ENCODE results near the gene DCTN2.

Gene DCTN2

DNA sequence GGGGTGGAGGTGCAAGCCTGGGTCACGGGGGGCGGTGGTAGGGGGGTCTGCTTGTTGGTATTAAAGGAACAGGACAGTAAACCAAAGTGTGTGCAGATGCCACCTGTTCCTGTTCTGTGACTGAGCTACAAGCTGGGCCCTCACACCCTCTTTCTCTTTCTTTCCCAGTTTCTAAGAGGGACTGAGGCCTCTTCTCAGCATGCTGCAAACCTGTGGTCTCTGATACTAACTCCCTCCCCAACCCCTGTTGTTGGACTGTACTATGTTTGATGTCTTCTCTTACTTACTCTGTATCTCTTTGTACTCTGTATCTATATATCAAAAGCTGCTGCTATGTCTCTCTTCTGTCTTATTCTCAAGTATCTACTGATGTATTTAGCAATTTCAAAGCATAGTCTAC is 37.1 kb upstream of the DCTN2 start:
- Histone ChIP-seq H3K27me3 (no peaks in the 10 kb centered on the region), H3K36me3 (peaks cover 3% of the 10 kb centered on the region; the same call in 1 of the 2 replicates), H3K4me3 (ENCODE audit: low read depth, low read length) (no peak overlapping the region), H3K4me1 (no peaks in the 10 kb centered on the region), H3K9me3 (no peaks in the 10 kb centered on the region)
- no peak for DNase-seq
- TF ChIP-seq, protein P1, sequence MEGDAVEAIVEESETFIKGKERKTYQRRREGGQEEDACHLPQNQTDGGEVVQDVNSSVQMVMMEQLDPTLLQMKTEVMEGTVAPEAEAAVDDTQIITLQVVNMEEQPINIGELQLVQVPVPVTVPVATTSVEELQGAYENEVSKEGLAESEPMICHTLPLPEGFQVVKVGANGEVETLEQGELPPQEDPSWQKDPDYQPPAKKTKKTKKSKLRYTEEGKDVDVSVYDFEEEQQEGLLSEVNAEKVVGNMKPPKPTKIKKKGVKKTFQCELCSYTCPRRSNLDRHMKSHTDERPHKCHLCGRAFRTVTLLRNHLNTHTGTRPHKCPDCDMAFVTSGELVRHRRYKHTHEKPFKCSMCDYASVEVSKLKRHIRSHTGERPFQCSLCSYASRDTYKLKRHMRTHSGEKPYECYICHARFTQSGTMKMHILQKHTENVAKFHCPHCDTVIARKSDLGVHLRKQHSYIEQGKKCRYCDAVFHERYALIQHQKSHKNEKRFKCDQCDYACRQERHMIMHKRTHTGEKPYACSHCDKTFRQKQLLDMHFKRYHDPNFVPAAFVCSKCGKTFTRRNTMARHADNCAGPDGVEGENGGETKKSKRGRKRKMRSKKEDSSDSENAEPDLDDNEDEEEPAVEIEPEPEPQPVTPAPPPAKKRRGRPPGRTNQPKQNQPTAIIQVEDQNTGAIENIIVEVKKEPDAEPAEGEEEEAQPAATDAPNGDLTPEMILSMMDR (IDR thresholded peaks at IDR 0.05; ENCODE audit: low read depth, low read length), result no peak

DNA sequence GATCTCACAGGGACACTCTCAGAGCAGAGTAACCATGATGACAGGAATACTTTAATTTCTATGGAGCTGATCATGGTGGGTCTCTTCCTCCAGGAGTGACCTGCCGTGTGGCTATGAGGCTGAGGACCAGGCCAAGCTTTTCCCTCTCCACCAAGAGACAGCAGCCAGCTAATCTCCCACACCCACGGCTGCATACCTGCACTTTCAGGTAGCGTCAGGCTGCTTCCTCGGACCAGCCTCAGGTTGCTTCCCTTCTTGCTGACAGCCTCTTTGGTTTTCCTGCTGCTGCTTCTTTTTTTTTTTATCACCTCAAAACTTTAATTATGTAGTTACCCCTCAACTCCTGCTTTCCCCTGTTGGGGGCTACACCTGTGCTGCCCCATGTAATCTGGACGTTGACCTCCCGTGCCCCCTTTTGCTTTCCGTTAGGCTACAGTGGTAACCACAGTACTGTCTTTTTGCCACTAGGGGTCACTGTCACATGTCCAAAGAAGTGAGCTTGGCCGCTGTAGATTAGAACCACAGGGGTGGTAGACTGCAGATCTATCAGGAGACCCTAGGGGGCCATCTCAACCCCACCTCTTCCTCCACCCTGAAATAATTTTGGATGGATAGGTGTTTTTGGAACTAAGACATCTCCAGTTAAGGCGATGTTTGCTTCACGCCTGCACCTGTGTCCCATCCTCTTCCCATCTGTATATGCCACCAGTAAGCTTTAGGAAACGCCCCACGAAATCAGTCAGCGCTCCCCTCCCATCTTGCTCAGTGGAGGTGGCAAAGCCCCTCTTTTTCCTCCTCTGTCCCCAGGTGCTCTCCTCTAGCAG is 36.2 kb upstream of the DCTN2 start:
- peak; percentile 82 for DNase-seq
- Histone ChIP-seq H3K36me3 (peaks cover 6% of the 10 kb centered on the region), H3K27me3 (no peaks in the 10 kb centered on the region), H3K4me1 (no peaks in the 10 kb centered on the region), H3K9me3 (no peaks in the 10 kb centered on the region), H3K4me3 (ENCODE audit: low read depth, low read length) (no peak overlapping the region)
- TF ChIP-seq, protein P1 (IDR thresholded peaks at IDR 0.05; ENCODE audit: low read depth, low read length), result peak; percentile 99

DNA sequence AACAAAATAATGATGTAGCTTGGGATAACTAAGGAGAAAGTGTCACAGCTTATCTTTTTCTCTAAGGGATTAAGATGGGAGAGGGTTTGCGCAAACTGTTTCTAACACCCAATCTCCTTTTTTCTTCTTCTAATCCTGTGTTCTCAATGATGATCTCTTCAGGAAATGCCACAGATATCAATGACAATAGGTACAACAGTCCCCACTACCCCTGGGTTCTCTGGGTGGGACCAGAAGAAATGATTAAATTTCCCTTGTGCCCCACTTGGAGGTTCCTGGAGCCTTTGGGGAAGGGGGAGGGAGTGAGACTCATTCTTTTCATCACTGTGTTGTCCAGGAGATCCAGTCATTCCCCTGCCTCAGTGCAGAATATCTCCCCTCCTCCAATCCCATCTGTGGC is 35.4 kb upstream of the DCTN2 start:
- no peaks in the 10 kb centered on the region for H3K27me3 ChIP-seq
- no peak overlapping the region for H3K4me3 ChIP-seq (ENCODE audit: low read depth, low read length)
- H3K4me1 ChIP-seq, result no peaks in the 10 kb centered on the region
- TF ChIP-seq, protein P1 (IDR thresholded peaks at IDR 0.05; ENCODE audit: low read depth, low read length), result no peak
- DNase-seq, result no peak
- peaks cover 13% of the 10 kb centered on the region for H3K36me3 ChIP-seq
- H3K9me3 ChIP-seq, result no peaks in the 10 kb centered on the region

DNA sequence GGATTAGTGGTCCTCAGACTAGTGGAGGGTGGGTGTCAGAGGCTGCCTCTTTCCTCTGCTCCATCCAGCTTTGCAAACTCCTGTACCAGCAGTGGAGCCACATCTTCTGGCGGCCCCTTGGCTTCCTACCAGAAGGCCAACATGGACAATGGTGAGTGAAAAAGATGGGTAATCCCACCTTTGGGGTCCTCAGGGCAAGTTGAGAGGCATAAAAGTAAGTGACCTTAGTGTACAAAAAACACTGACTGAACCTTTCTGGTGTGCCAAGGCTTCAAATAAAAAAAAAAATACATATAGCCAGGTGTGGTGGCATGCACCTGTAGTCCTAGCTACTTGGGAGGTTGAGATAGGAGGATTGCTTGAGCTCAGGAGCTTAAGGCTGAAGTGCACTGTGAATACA is 34.8 kb upstream of the DCTN2 start:
- peaks cover 13% of the 10 kb centered on the region for H3K36me3 ChIP-seq
- H3K4me3 ChIP-seq (ENCODE audit: low read depth, low read length), result no peak overlapping the region
- no peak for DNase-seq
- no peaks in the 10 kb centered on the region for H3K27me3 ChIP-seq
- H3K9me3 ChIP-seq, result no peaks in the 10 kb centered on the region
- no peaks in the 10 kb centered on the region for H3K4me1 ChIP-seq
- TF ChIP-seq, protein P1 (IDR thresholded peaks at IDR 0.05; ENCODE audit: low read depth, low read length), result no peak

DNA sequence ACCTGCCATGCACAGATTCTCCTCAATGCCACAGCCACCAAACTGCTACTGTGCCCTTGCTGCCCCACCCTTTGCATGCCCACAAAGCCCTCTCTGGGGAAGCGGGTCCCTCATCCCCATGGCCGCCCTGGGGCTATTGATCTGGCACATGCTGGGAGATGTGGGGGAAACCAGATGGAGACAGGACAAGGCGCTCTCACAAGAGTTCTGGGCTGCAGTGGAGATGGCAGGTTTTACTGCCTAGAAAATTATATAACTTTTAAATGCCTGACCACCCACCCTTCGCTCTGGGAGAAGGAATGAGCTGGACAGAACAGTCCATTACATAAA is 33.4 kb upstream of the DCTN2 start:
- Histone ChIP-seq H3K9me3 (no peaks in the 10 kb centered on the region), H3K36me3 (peaks cover 13% of the 10 kb centered on the region), H3K27me3 (no peaks in the 10 kb centered on the region), H3K4me3 (ENCODE audit: low read depth, low read length) (no peak overlapping the region), H3K4me1 (no peaks in the 10 kb centered on the region)
- TF ChIP-seq, protein P1 (IDR thresholded peaks at IDR 0.05; ENCODE audit: low read depth, low read length), result no peak
- peak; percentile 34 for DNase-seq

DNA sequence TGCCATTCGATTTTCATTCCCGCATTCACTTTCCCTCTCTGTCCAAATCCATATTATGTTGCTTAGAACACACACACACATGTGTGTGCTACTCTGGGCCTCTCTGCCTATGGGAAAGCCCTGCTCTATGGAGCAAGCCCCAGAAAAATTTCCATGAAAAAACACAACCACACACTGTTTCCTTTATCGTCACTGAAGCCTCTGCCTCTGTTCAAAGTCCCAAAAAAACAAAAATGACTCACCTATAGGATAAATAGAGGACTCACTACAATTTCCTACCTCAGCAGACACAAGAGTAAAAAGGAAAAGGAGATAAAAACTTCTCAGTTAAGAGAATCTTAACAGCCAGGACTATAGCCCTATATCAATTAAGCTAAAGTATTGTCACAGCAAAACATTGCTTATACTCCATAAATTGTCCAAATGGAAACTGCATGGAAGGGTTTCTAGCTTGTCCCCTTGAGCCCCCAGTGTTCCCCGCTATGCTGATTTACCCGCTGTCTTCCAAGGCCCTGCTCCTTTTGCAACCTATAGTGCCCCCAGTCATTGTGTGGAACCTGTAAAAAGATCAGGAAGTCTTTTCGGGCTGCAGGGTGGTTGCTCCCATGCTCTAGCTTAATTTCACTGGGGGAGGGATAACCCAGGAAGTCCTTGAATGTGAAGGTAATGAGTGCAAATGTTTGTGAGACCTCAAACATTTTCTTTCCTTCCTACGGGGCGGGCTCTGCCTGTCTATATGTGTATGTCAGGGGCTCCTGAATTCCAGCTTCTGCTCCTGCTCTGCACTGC is 32.9 kb upstream of the DCTN2 start:
- H3K36me3 ChIP-seq, result peaks cover 13% of the 10 kb centered on the region
- no peaks in the 10 kb centered on the region for H3K27me3 ChIP-seq
- no peak for DNase-seq
- H3K4me1 ChIP-seq, result no peaks in the 10 kb centered on the region
- TF ChIP-seq, protein P1 (IDR thresholded peaks at IDR 0.05; ENCODE audit: low read depth, low read length), result no peak
- H3K9me3 ChIP-seq, result no peaks in the 10 kb centered on the region
- H3K4me3 ChIP-seq (ENCODE audit: low read depth, low read length), result no peak overlapping the region

All from BE2C (cell line).